Loucy (cell line): ENCODE measurements around the gene COX10.
A peak's percentile ranks its signal among the peaks of the same experiment; 100 is the strongest.

Experiments used
- H2AFZ ChIP-seq: fragments of 200-600 bp; sonication (generic); 2 replicates; pipeline ENCODE4 v1.6.0; 2016; ENCODE audit warnings: antibody characterized with exemption, mild to moderate bottlenecking, low read length, moderate library complexity
- H3F3A ChIP-seq: fragments of 200-600 bp; 2 replicates; pipeline ENCODE4 v1.6.0; 2016; ENCODE audit warnings: antibody characterized with exemption, low read depth, mild to moderate bottlenecking
- H3K27me3 ChIP-seq: fragments of 200-600 bp; sonication (generic); 2 replicates; pipeline ENCODE4 v1.6.1; 2014; ENCODE audit warnings: low read length, mild to moderate bottlenecking; ENCODE audit not compliant: insufficient read depth, poor library complexity, severe bottlenecking
- H3K36me3 ChIP-seq: fragments of 200-600 bp; sonication (generic); 2 replicates; pipeline ENCODE4 v1.6.1; 2016; ENCODE audit warnings: low read length; ENCODE audit not compliant: insufficient read depth
- H3K4me1 ChIP-seq: fragments of 200-600 bp; sonication (generic); 2 replicates; pipeline ENCODE4 v1.5.1; 2014; ENCODE audit warnings: low read length, mild to moderate bottlenecking; ENCODE audit not compliant: insufficient read depth, poor library complexity, severe bottlenecking
- H3K4me2 ChIP-seq: fragments of 200-600 bp; sonication (generic); 2 replicates; pipeline ENCODE4 v1.6.0; 2014; ENCODE audit warnings: antibody characterized with exemption, low read length, low read depth, mild to moderate bottlenecking; ENCODE audit not compliant: poor library complexity, severe bottlenecking
- H3K4me3 ChIP-seq: fragments of 200-600 bp; sonication (generic); 2 replicates; pipeline ENCODE4 v1.5.1; 2014; ENCODE audit warnings: low read length, mild to moderate bottlenecking, mixed read lengths; ENCODE audit not compliant: poor library complexity, severe bottlenecking
- H3K79me2 ChIP-seq: fragments of 200-600 bp; sonication (generic); 2 replicates; pipeline ENCODE4 v1.6.1; 2014; ENCODE audit warnings: low read length; ENCODE audit not compliant: insufficient read depth
- H3K9ac ChIP-seq: fragments of 200-600 bp; sonication (generic); 2 replicates; pipeline ENCODE4 v1.6.0; 2014; ENCODE audit warnings: mild to moderate bottlenecking, low read depth, low read length, moderate library complexity; ENCODE audit not compliant: poor library complexity, severe bottlenecking
- H3K9me2 ChIP-seq: fragments of 200-600 bp; sonication (generic); replicated peaks from 2 replicates; pipeline ENCODE4 v1.6.1; 2016; ENCODE audit warnings: low read depth, low read length, mixed read lengths
- H3K9me3 ChIP-seq: fragments of 200-600 bp; sonication (generic); 2 replicates; pipeline ENCODE4 v1.6.1; 2014; ENCODE audit warnings: mild to moderate bottlenecking, antibody characterized with exemption, low read length, low read depth; ENCODE audit not compliant: insufficient read depth
- H4K20me1 ChIP-seq: fragments of 200-600 bp; sonication (generic); 2 replicates; pipeline ENCODE4 v1.6.0; 2014; ENCODE audit warnings: antibody characterized with exemption, low read length, mild to moderate bottlenecking; ENCODE audit not compliant: insufficient read depth, poor library complexity, severe bottlenecking
- CTCF ChIP-seq: fragments of 200-600 bp; sonication (generic); conservative IDR thresholded peaks from 2 replicates; pipeline ENCODE4 v1.5.1; 2014; ENCODE audit warnings: mild to moderate bottlenecking, antibody characterized with exemption, low read length
- EZH2phosphoT487 ChIP-seq: fragments of 200-600 bp; IDR thresholded peaks from 2 replicates; pipeline ENCODE4 v1.6.1; 2018; ENCODE audit warnings: antibody characterized with exemption, mild to moderate bottlenecking, moderate library complexity, borderline replicate concordance

COX10 gene

GRCh38 chr17:14067347-14067746, 2.0 kb upstream of the COX10 start:
- H3K79me2 ChIP-seq = peaks cover 42% of the 10 kb centered on the region

GRCh38 chr17:14068542-14069250, 608 bp upstream of the COX10 start:
- H3K4me2 ChIP-seq = peak overlapping the region; percentile 90
- no peaks in the 10 kb centered on the region for H3F3A ChIP-seq
- peaks cover 42% of the 10 kb centered on the region for H3K79me2 ChIP-seq
- no peak for TF ChIP-seq CTCF
- no peak for TF ChIP-seq EZH2phosphoT487
- H3K9me2 ChIP-seq = no peaks in the 10 kb centered on the region
- peaks cover 6% of the 10 kb centered on the region for H4K20me1 ChIP-seq
- peak overlapping the region; percentile 99 for H3K4me3 ChIP-seq
- H3K9ac ChIP-seq = peak overlapping the region; percentile 91
- H2AFZ ChIP-seq = peak overlapping the region; percentile 97
- H3K9me3 ChIP-seq = peaks cover 3% of the 10 kb centered on the region; the same call in 1 of the 2 replicates
- H3K4me1 ChIP-seq = peaks cover 25% of the 10 kb centered on the region
- H3K27me3 ChIP-seq = no peaks in the 10 kb centered on the region
- no peaks in the 10 kb centered on the region for H3K36me3 ChIP-seq

More at GRCh38 chr17:14067347-14067746, 2.0 kb upstream of the COX10 start:
- peak overlapping the region; percentile 90 for H3K4me2 ChIP-seq
- H3K36me3 ChIP-seq = no peaks in the 10 kb centered on the region
- no peaks in the 10 kb centered on the region for H3K9me2 ChIP-seq
- no peak overlapping the region for H2AFZ ChIP-seq
- TF ChIP-seq CTCF (no peak), EZH2phosphoT487 (no peak)
- H3K9ac ChIP-seq = no peak overlapping the region
- peaks cover 3% of the 10 kb centered on the region; the same call in 1 of the 2 replicates for H3K9me3 ChIP-seq
- H3K4me3 ChIP-seq = no peak overlapping the region
- peaks cover 6% of the 10 kb centered on the region for H4K20me1 ChIP-seq
- H3K4me1 ChIP-seq = peaks cover 19% of the 10 kb centered on the region
- H3K27me3 ChIP-seq = no peaks in the 10 kb centered on the region
- no peaks in the 10 kb centered on the region for H3F3A ChIP-seq

- no peak overlapping the region for H2AFZ ChIP-seq
- H3K9me2 ChIP-seq = no peaks in the 10 kb centered on the region
- peaks cover 6% of the 10 kb centered on the region for H4K20me1 ChIP-seq
- peak overlapping the region; percentile 91 for H3K9ac ChIP-seq
- H3K27me3 ChIP-seq = no peaks in the 10 kb centered on the region
- H3K79me2 ChIP-seq = peaks cover 42% of the 10 kb centered on the region
- H3K4me2 ChIP-seq = peak overlapping the region; percentile 90
- H3K36me3 ChIP-seq = 0 out of 2 replicates have a peak, but pooled peaks cover 4% of the 10 kb centered on the region
- H3K9me3 ChIP-seq = peaks cover 3% of the 10 kb centered on the region; the same call in 1 of the 2 replicates
- TF ChIP-seq EZH2phosphoT487 (no peak), CTCF (no peak)
- peak overlapping the region; percentile 99 for H3K4me3 ChIP-seq
- H3F3A ChIP-seq = no peaks in the 10 kb centered on the region
- peaks cover 25% of the 10 kb centered on the region for H3K4me1 ChIP-seq
These were observed 1.2 kb downstream of the COX10 start for GRCh38 chr17:14070344-14070984.
